H9 (cell line): ENCODE data around the gene CSHL1. TPM values are rescaled to one million over a fixed set of nuclear protein-coding genes. Genes with fewer than 3 reads are reported as not detected.

Source experiments
- DNase-seq: peaks from one replicate; pipeline ENCODE4 v3.0.0-alpha.2; 2017
- H2AFZ ChIP-seq: one replicate; pipeline ENCODE4 v1.6.1; 2013; ENCODE audit warnings: mild to moderate bottlenecking, low read length, control low read depth, moderate library complexity
- H2AK5ac ChIP-seq: 2 replicates; pipeline ENCODE4 v1.6.1; 2013; ENCODE audit warnings: low read length, control low read depth, mixed read lengths; ENCODE audit not compliant: insufficient read length
- H2BK120ac ChIP-seq: one replicate; pipeline ENCODE4 v1.6.1; 2013; ENCODE audit warnings: low read depth, mild to moderate bottlenecking, low read length, control low read depth, inconsistent platforms; ENCODE audit not compliant: poor library complexity, severe bottlenecking
- H2BK12ac ChIP-seq: 2 replicates; pipeline ENCODE4 v1.6.1; 2013; ENCODE audit warnings: low read length, control low read depth, mixed read lengths, low read depth; ENCODE audit not compliant: insufficient read length
- H2BK15ac ChIP-seq: 2 replicates; pipeline ENCODE4 v1.6.1; 2013; ENCODE audit warnings: low read depth, low read length, control low read depth
- H2BK20ac ChIP-seq: one replicate; pipeline ENCODE4 v1.6.1; 2013; ENCODE audit warnings: low read depth, mild to moderate bottlenecking, low read length, control low read depth, inconsistent platforms; ENCODE audit not compliant: poor library complexity, severe bottlenecking
- H2BK5ac ChIP-seq: 2 replicates; pipeline ENCODE4 v1.6.1; 2013; ENCODE audit warnings: low read length, control low read depth, mixed read lengths; ENCODE audit not compliant: insufficient read length
- H3K14ac ChIP-seq: 2 replicates; pipeline ENCODE4 v1.6.1; 2013; ENCODE audit warnings: low read length, control low read depth; ENCODE audit not compliant: insufficient read depth
- H3K18ac ChIP-seq: 2 replicates; pipeline ENCODE4 v1.6.1; 2013; ENCODE audit warnings: low read depth, mild to moderate bottlenecking, mixed read lengths, low read length, control low read depth; ENCODE audit not compliant: insufficient read length
- H3K23ac ChIP-seq: 2 replicates; pipeline ENCODE4 v1.6.1; 2013; ENCODE audit warnings: low read length, control low read depth, mixed read lengths, low read depth; ENCODE audit not compliant: insufficient read length
- H3K23me2 ChIP-seq: 2 replicates; pipeline ENCODE4 v1.6.1; 2013; ENCODE audit warnings: low read depth, mild to moderate bottlenecking, mixed read lengths, low read length, control low read depth; ENCODE audit not compliant: insufficient read length, poor library complexity, severe bottlenecking
- H3K27ac ChIP-seq: 2 replicates; pipeline ENCODE4 v1.5.1; 2013; ENCODE audit warnings: low read length, control low read depth, mixed read lengths, low read depth; ENCODE audit not compliant: insufficient read length
- H3K27me3 ChIP-seq: 2 replicates; pipeline ENCODE4 v1.6.1; 2013; ENCODE audit warnings: low read length, control low read depth, inconsistent platforms; ENCODE audit not compliant: insufficient read depth
- H3K4ac ChIP-seq: 2 replicates; pipeline ENCODE4 v1.6.1; 2013; ENCODE audit warnings: low read depth, mild to moderate bottlenecking, control low read depth, inconsistent platforms, low read length, moderate library complexity
- H3K4me1 ChIP-seq: 2 replicates; pipeline ENCODE4 v1.6.1; 2013; ENCODE audit warnings: low read length, control low read depth, inconsistent platforms; ENCODE audit not compliant: insufficient read depth
- H3K4me2 ChIP-seq: 2 replicates; pipeline ENCODE4 v1.6.1; 2013; ENCODE audit warnings: low read length, control low read depth, mixed read lengths; ENCODE audit not compliant: insufficient read length, insufficient read depth
- H3K56ac ChIP-seq: 2 replicates; pipeline ENCODE4 v1.6.1; 2013; ENCODE audit warnings: low read depth, mild to moderate bottlenecking, mixed read lengths, low read length, control low read depth; ENCODE audit not compliant: insufficient read length
- H3K79me1 ChIP-seq: 2 replicates; pipeline ENCODE4 v1.6.1; 2013; ENCODE audit warnings: low read depth, mild to moderate bottlenecking, moderate library complexity, low read length, control low read depth, inconsistent platforms; ENCODE audit not compliant: insufficient read depth, poor library complexity, severe bottlenecking
- H3K79me2 ChIP-seq: 2 replicates; pipeline ENCODE4 v1.6.1; 2013; ENCODE audit warnings: low read length, control low read depth, inconsistent platforms; ENCODE audit not compliant: insufficient read depth
- H3K9ac ChIP-seq: 2 replicates; pipeline ENCODE4 v1.6.1; 2013; ENCODE audit warnings: low read length, control low read depth, mixed read lengths; ENCODE audit not compliant: insufficient read length; ENCODE audit errors: extremely low read depth
- H3K9me3 ChIP-seq: one replicate; pipeline ENCODE4 v1.6.1; 2013; ENCODE audit warnings: low read depth, low read length, inconsistent platforms; ENCODE audit not compliant: control insufficient read depth
- H3T11ph ChIP-seq: one replicate; pipeline ENCODE4 v1.6.1; 2013; ENCODE audit warnings: mild to moderate bottlenecking, low read length, control low read depth, inconsistent platforms
- H4K20me1 ChIP-seq: one replicate; pipeline ENCODE4 v1.6.1; 2013; ENCODE audit not compliant: control insufficient read depth, insufficient read length, insufficient read depth
- H4K5ac ChIP-seq: 2 replicates; pipeline ENCODE4 v1.6.1; 2013; ENCODE audit warnings: low read depth, mild to moderate bottlenecking, mixed read lengths, low read length, control low read depth; ENCODE audit not compliant: insufficient read length
- H4K8ac ChIP-seq: replicated peaks from 2 replicates; pipeline ENCODE4 v1.6.1; 2013; ENCODE audit warnings: low read length, control low read depth, mixed read lengths, low read depth; ENCODE audit not compliant: insufficient read length
- H4K91ac ChIP-seq: 2 replicates; pipeline ENCODE4 v1.6.1; 2013; ENCODE audit warnings: low read depth, mild to moderate bottlenecking, moderate library complexity, mixed read lengths, low read length, control low read depth; ENCODE audit not compliant: insufficient read length
- H3K27ac Mint-ChIP-seq, 3 experiments: 2 replicates in 2 of 3; 3 replicates in 1 of 3; pipeline ENCODE4 v1.8.0; 2020 to 2021; ENCODE audit warnings: mixed read lengths in 3 of 3, mild to moderate bottlenecking in 1 of 3, moderate library complexity in 1 of 3
- H3K27me3 Mint-ChIP-seq: 2 replicates; pipeline ENCODE4 v1.8.0; 2021; ENCODE audit warnings: low read depth, mild to moderate bottlenecking, moderate library complexity, mixed read lengths
- H3K36me3 Mint-ChIP-seq, 3 experiments: 2 replicates in 2 of 3; 3 replicates in 1 of 3; pipeline ENCODE4 v1.8.0; 2020 to 2021; ENCODE audit warnings: low read depth in 3 of 3, mixed read lengths in 3 of 3; ENCODE audit not compliant: insufficient read depth in 1 of 3
- H3K4me1 Mint-ChIP-seq, 2 experiments: 2 replicates each; pipeline ENCODE4 v1.8.0; 2020; ENCODE audit warnings: mixed read lengths in 2 of 2
- H3K4me3 Mint-ChIP-seq, 2 experiments: 2 replicates in 1 of 2; 3 replicates in 1 of 2; pipeline ENCODE4 v1.8.0; 2020 to 2021; ENCODE audit warnings: mild to moderate bottlenecking in 2 of 2, mixed read lengths in 2 of 2, moderate library complexity in 1 of 2
- H3K9me3 Mint-ChIP-seq, 2 experiments: 2 replicates in 1 of 2; 3 replicates in 1 of 2; pipeline ENCODE4 v1.8.0; 2020; ENCODE audit warnings: mild to moderate bottlenecking in 2 of 2, mixed read lengths in 2 of 2, moderate library complexity in 1 of 2
- WGBS: extraction: QIAGEN DNeasy Blood & Tissue Kit; methylation state at CpG from one replicate; pipeline ENCODE4 v1.1.7; 2013; ENCODE audit warnings: missing lambda C conversion rate, low lambda C conversion rate, mixed read lengths; ENCODE audit not compliant: insufficient read length; ENCODE audit errors: extremely low coverage; 5-methylcytosine and 5-hydroxymethylcytosine counted together
- total RNA-seq: library from RNA; stranded (reverse); gene quantifications from 2 replicates; pipeline ENCODE4 v1.2.1, GENCODE V29; 2021
- TF ChIP-seq, protein P1 (sequence below): fragments of 200-600 bp; sonication (generic); conservative IDR thresholded peaks from 3 replicates; pipeline ENCODE4 v1.8.0; 2021; ENCODE audit warnings: antibody characterized with exemption, mild to moderate bottlenecking

The CSHL1 gene
- total RNA-seq, 1 experiment from 2014 or later = not detected

DNA sequence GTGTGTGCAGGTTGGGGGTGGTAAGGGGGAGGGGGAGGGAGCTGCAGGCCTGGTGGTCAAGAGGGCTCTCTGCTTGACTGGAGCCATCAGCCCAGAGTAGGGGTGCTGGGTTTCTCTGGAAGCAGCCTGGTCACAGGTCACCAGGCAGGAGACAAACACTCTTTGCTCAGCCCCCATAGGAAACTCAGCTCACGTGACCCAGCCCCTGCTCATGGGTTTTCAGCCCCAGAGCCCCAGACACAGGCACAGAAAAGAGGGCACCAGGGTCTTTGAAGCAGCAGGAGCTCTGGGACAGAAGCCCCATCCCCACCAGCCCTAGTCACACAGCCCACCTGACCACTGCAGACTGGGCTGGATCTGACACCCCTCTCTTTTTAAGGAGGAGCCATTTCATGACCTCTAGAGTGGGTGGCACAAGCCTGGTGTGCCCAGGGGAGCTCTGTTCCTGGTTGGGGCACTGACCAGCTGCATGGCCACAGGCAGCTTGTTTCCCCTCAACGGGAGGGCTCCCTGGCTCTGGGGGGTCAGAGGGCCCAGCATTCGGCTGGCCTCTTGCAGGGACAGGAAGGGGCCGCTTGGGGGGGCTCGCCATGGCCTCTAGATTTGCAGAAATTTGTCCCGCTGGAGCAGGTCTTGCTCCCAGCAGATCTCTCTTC lies 34.9 kb upstream of the CSHL1 start:
- H3K23ac ChIP-seq = no peak overlapping the region
- H3K9me3 ChIP-seq = no peaks in the 10 kb centered on the region
- H4K91ac ChIP-seq = no peak overlapping the region
- no peak overlapping the region for H3K4me2 ChIP-seq
- H3K14ac ChIP-seq = no peak overlapping the region
- H3K79me1 ChIP-seq = no peaks in the 10 kb centered on the region
- H2AFZ ChIP-seq = no peak overlapping the region
- no peak overlapping the region for H3K27ac ChIP-seq
- H3K18ac ChIP-seq = no peak overlapping the region
- Mint-ChIP-seq H3K4me3 (no peak overlapping the region), H3K4me1 (peaks cover 2 to 6% of the 10 kb centered on the region in 2 experiments; a peak in 2 of 4 replicates), H3K27me3 (peaks cover 3% of the 10 kb centered on the region; the same call in 1 of the 2 replicates), H3K9me3 (no peaks in the 10 kb centered on the region), H3K36me3 (peaks cover 9 to 26% (median 11%) of the 10 kb centered on the region in 3 experiments; a peak in 6 of 7 replicates), H3K27ac (no peak overlapping the region)
- no CpG with 5 or more reads among the region's 6 CpGs for WGBS
- H3K9ac ChIP-seq = no peak overlapping the region
- no peaks in the 10 kb centered on the region for H4K20me1 ChIP-seq
- no peak overlapping the region for H4K5ac ChIP-seq
- no peaks in the 10 kb centered on the region for H3K27me3 ChIP-seq
- H3K79me2 ChIP-seq = no peaks in the 10 kb centered on the region
- no peak overlapping the region for H4K8ac ChIP-seq
- H2BK15ac ChIP-seq = no peak overlapping the region
- H2BK12ac ChIP-seq = no peak overlapping the region
- H3K4me1 ChIP-seq = no peaks in the 10 kb centered on the region
- H3T11ph ChIP-seq = no peak overlapping the region
- no peak overlapping the region for H2BK5ac ChIP-seq
- no peak overlapping the region for H2BK120ac ChIP-seq
- H3K4ac ChIP-seq = no peak overlapping the region
- H2AK5ac ChIP-seq = no peak overlapping the region
- TF ChIP-seq, protein P1, sequence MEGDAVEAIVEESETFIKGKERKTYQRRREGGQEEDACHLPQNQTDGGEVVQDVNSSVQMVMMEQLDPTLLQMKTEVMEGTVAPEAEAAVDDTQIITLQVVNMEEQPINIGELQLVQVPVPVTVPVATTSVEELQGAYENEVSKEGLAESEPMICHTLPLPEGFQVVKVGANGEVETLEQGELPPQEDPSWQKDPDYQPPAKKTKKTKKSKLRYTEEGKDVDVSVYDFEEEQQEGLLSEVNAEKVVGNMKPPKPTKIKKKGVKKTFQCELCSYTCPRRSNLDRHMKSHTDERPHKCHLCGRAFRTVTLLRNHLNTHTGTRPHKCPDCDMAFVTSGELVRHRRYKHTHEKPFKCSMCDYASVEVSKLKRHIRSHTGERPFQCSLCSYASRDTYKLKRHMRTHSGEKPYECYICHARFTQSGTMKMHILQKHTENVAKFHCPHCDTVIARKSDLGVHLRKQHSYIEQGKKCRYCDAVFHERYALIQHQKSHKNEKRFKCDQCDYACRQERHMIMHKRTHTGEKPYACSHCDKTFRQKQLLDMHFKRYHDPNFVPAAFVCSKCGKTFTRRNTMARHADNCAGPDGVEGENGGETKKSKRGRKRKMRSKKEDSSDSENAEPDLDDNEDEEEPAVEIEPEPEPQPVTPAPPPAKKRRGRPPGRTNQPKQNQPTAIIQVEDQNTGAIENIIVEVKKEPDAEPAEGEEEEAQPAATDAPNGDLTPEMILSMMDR = no peak
- no peak for DNase-seq
- H3K56ac ChIP-seq = no peak overlapping the region
- H3K23me2 ChIP-seq = no peaks in the 10 kb centered on the region
- no peak overlapping the region for H2BK20ac ChIP-seq
